K562 (cell line): Measurements from ENCODE around the gene CHM. TPM values are rescaled to one million over a fixed set of nuclear protein-coding genes. Genes with fewer than 3 reads are reported as not detected.

Source experiments
- ARHGAP35 ChIP-seq: fragments of 450-650 bp; IDR thresholded peaks from 2 replicates; pipeline ENCODE4 v1.6.1; 2018; ENCODE audit not compliant: partially characterized antibody
- BCOR ChIP-seq: fragments of 450-650 bp; IDR thresholded peaks from 2 replicates; pipeline ENCODE4 v1.6.1; 2016
- CCNT2 ChIP-seq: IDR thresholded peaks from 2 replicates; pipeline ENCODE4 v1.6.1; 2011; ENCODE audit warnings: borderline replicate concordance, low read depth, mild to moderate bottlenecking, moderate library complexity, mixed read lengths, low read length; ENCODE audit not compliant: insufficient read length; ENCODE audit errors: extremely low read depth
- CREB1 ChIP-seq, 2 experiments: sonication (generic) in 1 of 2; formaldehyde crosslinking in 1 of 2; IDR thresholded peaks; 2 replicates each; pipeline versions ENCODE4 v1.6.1 to v1.8.0; 2012 to 2022; ENCODE audit warnings: inconsistent platforms in 1 of 2, mild to moderate bottlenecking in 1 of 2, missing genetic modification reagents in 1 of 2, moderate library complexity in 1 of 2
- DNMT1 ChIP-seq: fragments of 450-650 bp; IDR thresholded peaks from 2 replicates; pipeline ENCODE4 v1.6.1; 2016; ENCODE audit warnings: antibody characterized with exemption, mild to moderate bottlenecking
- FOXO4 ChIP-seq: fragments of 450-650 bp; formaldehyde crosslinking; IDR thresholded peaks from 2 replicates; pipeline ENCODE4 v1.4.0; 2020; ENCODE audit warnings: mild to moderate bottlenecking, moderate library complexity
- HNRNPK ChIP-seq: fragments of 200-400 bp; formaldehyde crosslinking; IDR thresholded peaks from one replicate; pipeline ENCODE4 v1.6.1; 2018; ENCODE audit warnings: mild to moderate bottlenecking, low read depth, low read length; ENCODE audit not compliant: poor library complexity, severe bottlenecking
- HNRNPLL ChIP-seq: fragments of 200-400 bp; formaldehyde crosslinking; IDR thresholded peaks from 2 replicates; pipeline ENCODE4 v1.6.1; 2017; ENCODE audit warnings: low read length, low read depth, mild to moderate bottlenecking; ENCODE audit not compliant: poor library complexity, severe bottlenecking
- ILF3 ChIP-seq: fragments of 450-650 bp; IDR thresholded peaks from 2 replicates; pipeline ENCODE4 v1.6.1; 2018; ENCODE audit warnings: antibody characterized with exemption, mild to moderate bottlenecking, moderate library complexity, borderline replicate concordance
- JUN ChIP-seq, 2 experiments: sonication (generic) in 1 of 2; formaldehyde crosslinking in 1 of 2; IDR thresholded peaks; 2 replicates each; pipeline versions ENCODE4 v1.6.1 to v1.8.0; 2012 to 2022; ENCODE audit warnings: borderline replicate concordance in 2 of 2, mild to moderate bottlenecking in 2 of 2, improper control_type of control experiment in 1 of 2, low read depth in 1 of 2, low read length in 1 of 2, missing genetic modification reagents in 1 of 2
- NELFE ChIP-seq: IDR thresholded peaks from 2 replicates; pipeline ENCODE4 v1.6.1; 2011; ENCODE audit warnings: mild to moderate bottlenecking; ENCODE audit not compliant: insufficient read depth, insufficient read length
- RAD51 ChIP-seq: fragments of 450-650 bp; IDR thresholded peaks from 2 replicates; pipeline ENCODE4 v1.7.1; 2016; ENCODE audit warnings: low read depth, mild to moderate bottlenecking, borderline replicate concordance
- RBBP5 ChIP-seq: fragments of 200-600 bp; sonication (generic); IDR thresholded peaks from 2 replicates; pipeline ENCODE4 v1.6.1; 2012; ENCODE audit warnings: borderline replicate concordance, mild to moderate bottlenecking, low read length, control low read depth, inconsistent platforms; ENCODE audit not compliant: insufficient read depth, poor library complexity, severe bottlenecking
- SP2 ChIP-seq: IDR thresholded peaks from 2 replicates; pipeline ENCODE4 v1.6.1; 2011; ENCODE audit warnings: mild to moderate bottlenecking, low read depth, low read length, moderate library complexity; ENCODE audit not compliant: poor library complexity, severe bottlenecking; ENCODE audit errors: extremely low read depth
- TAF7 ChIP-seq: fragments of 450-650 bp; IDR thresholded peaks from 2 replicates; pipeline ENCODE4 v1.6.1; 2016; ENCODE audit warnings: missing genetic modification characterization, missing compliant biosample characterization
- XRCC5 ChIP-seq: fragments of 200-400 bp; formaldehyde crosslinking; IDR thresholded peaks from 2 replicates; pipeline ENCODE4 v1.6.1; 2017; ENCODE audit warnings: low read depth, mild to moderate bottlenecking, low read length
- ZNF184 ChIP-seq: sonication (generic); formaldehyde crosslinking; IDR thresholded peaks from 2 replicates; pipeline ENCODE4 v1.5.0; 2020; ENCODE audit warnings: missing genetic modification reagents
- ZNF212 ChIP-seq: fragments of 450-650 bp; formaldehyde crosslinking; IDR thresholded peaks from 2 replicates; pipeline ENCODE4 v1.4.0; 2020; ENCODE audit warnings: mild to moderate bottlenecking
- ZNF232 ChIP-seq: sonication (generic); formaldehyde crosslinking; IDR thresholded peaks from 2 replicates; pipeline ENCODE4 v1.8.0; 2022; ENCODE audit warnings: mild to moderate bottlenecking, missing genetic modification reagents
- ZNF408 ChIP-seq: fragments of 250-450 bp; sonication (Bioruptor Pico); IDR thresholded peaks from 2 replicates; pipeline ENCODE4 v1.4.0; 2020; ENCODE audit warnings: low read depth, mild to moderate bottlenecking, moderate library complexity
- polyA plus RNA-seq, 8 experiments: library from polyadenylated mRNA; depleted of rRNA in 4 of 8; stranded (reverse) in 5 of 8; unstranded in 3 of 8; fragments of >200 nt; fragmentation: Nextera tagmentation in 2 of 8; fragmentation: Illumina TruSeq in 1 of 8; extraction: Ambion mirVana in 2 of 8; extraction: Trizol in 1 of 8; gene quantifications; 2 replicates each; pipeline versions ENCODE4 v1.2.1 to v1.2.3, GENCODE V29; 2011 to 2014; ENCODE audit warnings: inconsistent platforms in 1 of 8, missing spikeins in 1 of 8
- total RNA-seq, 7 experiments: library from RNA; depleted of rRNA in 6 of 7; stranded (reverse); fragments of >200 nt in 6 of 7; fragmentation: Illumina TruSeq in 2 of 7; extraction: Trizol in 2 of 7; gene quantifications; 2 replicates each; pipeline versions ENCODE4 v1.2.1 to v1.2.3, GENCODE V29; 2011 to 2021; ENCODE audit warnings: low replicate concordance in 1 of 7
- TF ChIP-seq, protein P1 (sequence below): fragments of 450-650 bp; conservative IDR thresholded peaks from 2 replicates; pipeline ENCODE4 v1.6.1; 2016; ENCODE audit warnings: missing genetic modification characterization, low read depth, mild to moderate bottlenecking, missing compliant biosample characterization, moderate library complexity
- TF ChIP-seq, protein P2 (sequence below), 2 experiments: fragments of 450-650 bp; IDR thresholded peaks; 2 replicates each; pipeline ENCODE4 v1.6.1; 2016

The CHM gene
- total and polyA plus RNA-seq, 9 of the 15 experiments (the other 6 are each of a cell fraction or from before 2014, with no cell fraction given): 2.2 to 9.0 (median 4.6) TPM

GRCh38 chrX:86047174-86047935 lies at the start of gene CHM (continued):
- TF ChIP-seq ILF3: no peak
- TF ChIP-seq, protein P1, sequence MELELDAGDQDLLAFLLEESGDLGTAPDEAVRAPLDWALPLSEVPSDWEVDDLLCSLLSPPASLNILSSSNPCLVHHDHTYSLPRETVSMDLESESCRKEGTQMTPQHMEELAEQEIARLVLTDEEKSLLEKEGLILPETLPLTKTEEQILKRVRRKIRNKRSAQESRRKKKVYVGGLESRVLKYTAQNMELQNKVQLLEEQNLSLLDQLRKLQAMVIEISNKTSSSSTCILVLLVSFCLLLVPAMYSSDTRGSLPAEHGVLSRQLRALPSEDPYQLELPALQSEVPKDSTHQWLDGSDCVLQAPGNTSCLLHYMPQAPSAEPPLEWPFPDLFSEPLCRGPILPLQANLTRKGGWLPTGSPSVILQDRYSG (tag): no peak
- TF ChIP-seq RBBP5: peak; percentile 90
- TF ChIP-seq XRCC5: 0 out of 2 replicates have a peak, but pooled peaks have one; percentile 26
- TF ChIP-seq FOXO4 (CRISPR knock-in tag): no peak
- TF ChIP-seq JUN (IDR thresholded peaks at IDR 0.05; ENCODE audit: borderline replicate concordance, low read depth, low read length): no peak
- no peak for TF ChIP-seq JUN (CRISPR knock-in tag; IDR thresholded peaks at IDR 0.05; ENCODE audit: borderline replicate concordance)
- TF ChIP-seq ZNF232 (CRISPR knock-in tag): no peak
- TF ChIP-seq ZNF408 (CRISPR knock-in tag): no peak
- TF ChIP-seq BCOR: peak; percentile 28; the same call in 1 of the 2 replicates
- TF ChIP-seq NELFE: no peak
- no peak for TF ChIP-seq ZNF212 (CRISPR knock-in tag)
- no peak for TF ChIP-seq CREB1 (IDR thresholded peaks at IDR 0.05)
- TF ChIP-seq CREB1 (CRISPR knock-in tag; IDR thresholded peaks at IDR 0.05): no peak
- no peak for TF ChIP-seq DNMT1
- TF ChIP-seq ARHGAP35: no peak
- TF ChIP-seq, protein P2, sequence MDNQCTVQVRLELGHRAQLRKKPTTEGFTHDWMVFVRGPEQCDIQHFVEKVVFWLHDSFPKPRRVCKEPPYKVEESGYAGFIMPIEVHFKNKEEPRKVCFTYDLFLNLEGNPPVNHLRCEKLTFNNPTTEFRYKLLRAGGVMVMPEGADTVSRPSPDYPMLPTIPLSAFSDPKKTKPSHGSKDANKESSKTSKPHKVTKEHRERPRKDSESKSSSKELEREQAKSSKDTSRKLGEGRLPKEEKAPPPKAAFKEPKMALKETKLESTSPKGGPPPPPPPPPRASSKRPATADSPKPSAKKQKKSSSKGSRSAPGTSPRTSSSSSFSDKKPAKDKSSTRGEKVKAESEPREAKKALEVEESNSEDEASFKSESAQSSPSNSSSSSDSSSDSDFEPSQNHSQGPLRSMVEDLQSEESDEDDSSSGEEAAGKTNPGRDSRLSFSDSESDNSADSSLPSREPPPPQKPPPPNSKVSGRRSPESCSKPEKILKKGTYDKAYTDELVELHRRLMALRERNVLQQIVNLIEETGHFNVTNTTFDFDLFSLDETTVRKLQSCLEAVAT (IDR thresholded peaks at IDR 0.05): 0 out of 4 replicates have a peak, but pooled peaks of 1 of the 2 experiments have one; percentile 32
- peak; percentile 91 for TF ChIP-seq RAD51
- no peak for TF ChIP-seq HNRNPK
- TF ChIP-seq ZNF184 (CRISPR knock-in tag): no peak
- TF ChIP-seq TAF7 (tag): peak; percentile 78
- TF ChIP-seq HNRNPLL: peak; percentile 54
- TF ChIP-seq CCNT2: no peak
- TF ChIP-seq SP2: no peak
